ENCODE measurements around the gene PSTK. TPM values are rescaled to one million over a fixed set of nuclear protein-coding genes. Genes with fewer than 3 reads are reported as not detected.

Gene PSTK
- total and polyA plus RNA-seq, 2 experiments from 2014 or later = 7.4 to 7.6 TPM

- H3K4me3 ChIP-seq = no peak overlapping the region
- H4K20me1 ChIP-seq (ENCODE audit: insufficient read depth, poor library complexity, severe bottlenecking) = no peaks in the 10 kb centered on the region
- H3K79me2 ChIP-seq = no peaks in the 10 kb centered on the region
- no peak overlapping the region for H3K4me2 ChIP-seq
- H3K4me1 ChIP-seq (ENCODE audit: insufficient read depth) = no peaks in the 10 kb centered on the region
- TF ChIP-seq EZH2phosphoT487 (IDR thresholded peaks at IDR 0.05; ENCODE audit: low read depth, severe bottlenecking, unreplicated experiment) (no peak), CTCF (IDR thresholded peaks at IDR 0.05; ENCODE audit: poor library complexity) (no peak)
- no peak overlapping the region for H3K27ac ChIP-seq
- H3K27me3 ChIP-seq = no peaks in the 10 kb centered on the region
- no peak for DNase-seq (ENCODE audit: low spot score)
- H3K36me3 ChIP-seq (replicated peaks; ENCODE audit: insufficient read depth, low read depth) = no peaks in the 10 kb centered on the region
- no peak overlapping the region for H2AFZ ChIP-seq
- H3K9me3 ChIP-seq (ENCODE audit: low read depth) = no peaks in the 10 kb centered on the region
- no peaks in the 10 kb centered on the region for H3K9me2 ChIP-seq (replicated peaks; ENCODE audit: insufficient read depth)
Measured at GRCh38 chr10:123039632-123039930, 59.4 kb downstream of the PSTK start.

Other genes starting within 250 kb of the PSTK start
- gene CUZD1, start 134.5 kb upstream of the PSTK start, total RNA-seq = 0.16 TPM in 1 of 2 replicates, not detected in the other
- 0.52 TPM in 1 of 2 replicates, not detected in the other for gene CUZD1, start 134.5 kb upstream of the PSTK start, polyA plus RNA-seq
- gene FAM24B, start 100.8 kb upstream of the PSTK start, total RNA-seq = not detected in 2 replicates
- not detected in 2 replicates for gene FAM24B, start 100.8 kb upstream of the PSTK start, polyA plus RNA-seq
- not detected in 2 replicates for gene FAM24A, start 69.8 kb upstream of the PSTK start, total RNA-seq
- not detected in 2 replicates for gene FAM24A, start 69.8 kb upstream of the PSTK start, polyA plus RNA-seq
- gene C10orf88, start 26.2 kb upstream of the PSTK start, total RNA-seq = 9.2 and 10.5 TPM in 2 replicates
- 7.2 and 7.5 TPM in 2 replicates for gene C10orf88, start 26.2 kb upstream of the PSTK start, polyA plus RNA-seq
- gene IKZF5, start 28.4 kb downstream of the PSTK start, total RNA-seq = 5.5 and 7.2 TPM in 2 replicates
- gene IKZF5, start 28.4 kb downstream of the PSTK start, polyA plus RNA-seq = 5.9 and 8.5 TPM in 2 replicates
- 50.6 and 51.3 TPM in 2 replicates for gene ACADSB, start 28.6 kb downstream of the PSTK start, total RNA-seq
- 25.3 and 40.6 TPM in 2 replicates for gene ACADSB, start 28.6 kb downstream of the PSTK start, polyA plus RNA-seq
- gene HMX3, start 155.6 kb downstream of the PSTK start, total RNA-seq = not detected in 2 replicates
- not detected in 2 replicates for gene HMX3, start 155.6 kb downstream of the PSTK start, polyA plus RNA-seq
- gene HMX2, start 167.7 kb downstream of the PSTK start, total RNA-seq = not detected in 2 replicates
- gene HMX2, start 167.7 kb downstream of the PSTK start, polyA plus RNA-seq = not detected in 2 replicates
- 113 and 131 TPM in 2 replicates for gene BUB3, start 174.0 kb downstream of the PSTK start, total RNA-seq
- 81.1 and 92.0 TPM in 2 replicates for gene BUB3, start 174.0 kb downstream of the PSTK start, polyA plus RNA-seq